Measurements from ENCODE around the gene KLHL30.

The KLHL30 gene

DNA sequence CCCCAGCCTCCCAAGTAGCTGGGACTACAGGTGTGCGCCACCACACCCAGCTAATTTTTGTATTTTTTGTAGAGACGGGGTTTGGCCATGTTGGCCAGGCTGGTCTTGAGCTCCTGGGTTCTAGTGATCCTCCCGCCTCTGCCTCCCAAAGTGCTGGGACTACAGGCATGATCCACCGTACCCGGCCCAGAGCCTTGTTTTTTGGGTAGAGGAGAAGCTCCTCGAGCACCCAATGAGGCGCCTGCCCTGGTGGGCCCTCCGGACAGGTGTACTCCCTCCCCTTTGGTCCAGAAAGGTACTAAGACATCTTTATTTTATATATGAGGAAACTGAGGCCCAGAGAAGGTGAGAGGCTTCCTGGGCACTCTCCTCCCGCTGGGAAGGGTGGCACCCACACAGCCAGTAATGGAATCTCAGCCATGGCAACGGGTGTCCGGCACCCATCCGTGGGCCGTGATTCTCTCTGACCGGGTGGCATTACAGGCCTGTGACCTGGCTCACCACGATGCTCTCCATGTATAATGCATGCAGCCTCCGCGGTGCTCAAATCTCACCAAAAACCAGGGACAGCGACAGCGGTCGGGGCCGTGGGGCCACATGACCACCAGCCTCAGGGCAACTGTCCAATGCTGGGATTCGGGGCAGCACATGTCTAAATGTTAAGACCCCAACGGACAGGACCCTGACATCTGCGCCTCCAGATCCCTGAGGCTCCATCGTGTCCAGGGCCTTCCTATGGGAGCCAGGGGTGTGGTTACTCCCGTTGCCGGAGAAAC lies 16.8 kb upstream of the KLHL30 start:
- no peak for DNase-seq

- no peak for DNase-seq
These were observed 15.9 kb upstream of the KLHL30 start for GRCh38 chr2:238122287-238123217.

DNA sequence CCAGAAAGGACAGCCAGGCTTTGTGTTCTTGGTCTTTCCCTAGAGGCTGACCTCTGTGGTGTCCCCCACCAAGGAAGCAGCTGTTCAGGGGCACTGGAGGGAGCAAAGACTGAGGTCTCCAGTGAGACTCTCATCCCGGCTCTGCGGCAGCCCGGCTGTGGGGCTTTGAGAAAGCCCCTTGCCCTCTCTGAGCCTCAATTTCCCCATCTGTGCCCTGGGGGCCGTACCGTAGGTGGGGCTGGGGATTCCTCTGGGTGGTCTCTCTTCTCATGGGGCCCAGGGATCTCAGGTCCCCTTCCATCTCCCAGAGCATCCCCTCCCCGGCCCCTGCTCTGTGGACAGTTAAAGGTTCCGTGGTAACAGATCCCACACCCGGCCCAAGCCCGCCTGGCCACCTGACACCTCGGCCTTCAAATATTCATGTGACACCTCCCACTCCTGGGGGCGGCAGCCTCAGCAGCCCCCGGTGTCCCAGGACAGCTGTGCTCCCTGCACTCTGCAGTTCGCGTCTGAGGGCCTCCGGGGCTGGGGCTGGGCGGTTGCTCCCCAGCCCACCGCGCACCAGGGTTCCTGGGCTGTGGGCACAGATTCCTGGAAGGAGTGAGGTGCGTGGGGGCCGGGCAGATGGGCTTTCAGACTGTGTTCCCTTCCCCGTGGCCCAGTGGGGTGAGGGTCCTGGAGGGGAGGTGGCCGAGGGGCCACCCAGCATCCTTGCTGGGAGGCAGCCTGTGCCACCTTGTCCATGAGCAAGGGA lies 15.1 kb upstream of the KLHL30 start:
- DNase-seq: no peak

GRCh38 chr2:238123991-238124470 lies 14.4 kb upstream of the KLHL30 start:
- DNase-seq: no peak

DNA sequence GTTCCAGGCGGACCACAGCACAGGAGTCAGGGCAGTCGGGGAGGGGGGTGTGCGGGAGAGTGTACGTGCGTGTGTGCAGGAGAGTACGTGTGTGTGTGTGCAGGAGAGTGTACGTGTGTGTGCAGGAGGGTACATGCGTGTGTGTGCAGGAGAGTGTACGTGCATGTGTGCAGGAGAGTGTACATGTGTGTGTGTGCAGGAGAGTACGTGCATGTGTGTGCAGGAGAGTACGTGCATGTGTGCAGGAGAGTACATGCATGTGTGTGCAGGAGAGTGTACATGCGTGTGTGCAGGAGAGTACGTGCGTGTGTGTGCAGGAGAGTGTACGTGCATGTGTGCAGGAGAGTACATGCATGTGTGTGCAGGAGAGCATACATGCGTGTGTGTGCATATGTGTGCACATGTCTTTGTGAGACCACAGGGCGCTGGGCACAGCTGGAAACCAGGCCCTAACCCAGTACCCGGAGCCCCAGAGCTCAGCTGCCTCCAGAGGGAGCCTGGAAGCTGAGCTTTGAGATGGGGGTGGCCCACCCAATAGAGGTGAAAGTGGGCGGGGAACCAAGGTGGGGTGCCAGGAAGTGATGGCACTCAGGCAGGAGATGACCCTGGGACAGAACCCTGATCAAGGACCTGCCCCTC lies 13.9 kb upstream of the KLHL30 start:
- no peak for DNase-seq

- DNase-seq: no peak
These were observed 13.2 kb upstream of the KLHL30 start for GRCh38 chr2:238125127-238125885.

DNA sequence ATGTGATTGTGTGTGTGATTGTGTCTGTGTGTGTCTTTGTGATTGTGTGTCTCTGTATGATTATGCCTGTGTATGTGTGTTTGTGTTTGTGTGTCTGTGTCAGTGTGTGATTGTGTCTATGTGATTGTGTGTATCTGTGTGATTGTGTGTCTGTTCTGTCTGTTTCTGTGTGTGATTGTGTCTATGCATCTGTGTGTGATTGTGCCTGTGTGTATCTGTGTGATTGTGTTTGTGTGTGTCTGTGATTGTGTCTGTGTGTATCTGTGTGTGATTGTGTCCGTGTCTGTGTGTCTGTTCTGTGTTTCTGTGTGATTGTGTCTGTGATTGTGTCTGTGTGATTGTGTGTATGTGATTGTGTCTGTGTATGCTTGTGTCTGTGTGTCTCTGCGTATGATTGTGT lies 12.1 kb upstream of the KLHL30 start:
- DNase-seq: no peak

DNA sequence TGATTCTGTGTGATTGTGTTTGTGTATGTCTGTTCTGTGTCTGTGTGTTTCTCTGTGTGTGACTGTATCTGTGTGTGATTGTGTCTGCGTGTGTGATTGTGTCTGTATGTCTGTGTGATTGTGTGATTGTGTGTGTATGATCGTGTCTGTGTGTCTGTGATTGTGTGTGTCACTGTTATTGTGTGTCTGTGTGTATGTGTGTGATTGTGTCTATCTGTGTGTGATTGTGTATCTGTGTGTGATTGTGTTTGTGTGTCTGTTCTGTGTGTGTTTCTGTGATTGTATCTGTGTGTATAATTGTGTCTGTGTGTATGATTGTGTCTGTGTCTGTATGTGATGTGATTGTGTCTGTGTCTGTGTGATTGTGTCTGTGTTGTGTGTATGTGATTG lies 11.7 kb upstream of the KLHL30 start:
- no peak for DNase-seq

DNA sequence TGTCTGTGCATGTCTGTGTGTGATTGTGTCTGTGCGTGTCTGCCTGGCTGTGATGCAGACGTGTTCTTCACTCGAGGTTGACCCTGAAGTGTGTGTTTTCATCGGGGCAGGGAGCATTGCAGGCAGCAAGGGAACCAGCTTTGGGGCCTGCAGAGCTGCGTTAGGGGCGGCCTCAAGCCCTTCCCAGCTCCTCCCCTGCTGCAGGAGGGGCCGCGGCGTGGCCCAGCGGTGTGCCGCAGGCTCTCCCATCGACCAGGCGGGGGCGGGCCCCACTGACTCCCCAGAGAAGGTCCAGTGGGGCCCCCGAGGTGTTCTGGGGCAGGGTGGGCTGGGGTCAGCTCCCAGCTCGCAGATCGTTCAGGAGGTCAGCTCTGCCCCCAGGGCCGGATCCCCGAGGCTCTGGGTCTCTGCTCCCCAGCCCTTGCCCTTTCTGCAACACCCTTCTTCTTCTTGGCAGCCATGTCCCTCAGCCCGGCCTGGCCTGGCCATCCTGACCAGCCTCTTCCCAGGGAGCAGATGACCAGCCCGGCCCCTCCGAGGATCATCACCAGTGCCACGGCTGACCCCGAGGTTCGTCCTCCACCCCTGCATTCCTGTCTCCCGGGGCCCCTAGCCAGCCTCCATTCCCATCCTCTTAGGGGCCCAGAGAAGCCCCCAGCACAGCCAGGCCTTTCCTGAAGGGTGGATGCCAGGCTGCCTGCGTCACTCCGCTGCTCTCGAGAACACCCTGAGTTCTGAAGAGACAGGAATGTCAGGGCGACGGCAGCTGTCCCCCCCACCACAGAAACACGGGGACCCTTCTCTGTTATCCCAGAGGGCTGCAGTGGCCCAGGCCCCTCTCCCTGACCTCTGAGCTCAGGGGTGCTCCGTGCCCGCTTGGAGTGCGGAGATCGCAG lies 11.1 kb upstream of the KLHL30 start:
- DNase-seq: no peak

DNA sequence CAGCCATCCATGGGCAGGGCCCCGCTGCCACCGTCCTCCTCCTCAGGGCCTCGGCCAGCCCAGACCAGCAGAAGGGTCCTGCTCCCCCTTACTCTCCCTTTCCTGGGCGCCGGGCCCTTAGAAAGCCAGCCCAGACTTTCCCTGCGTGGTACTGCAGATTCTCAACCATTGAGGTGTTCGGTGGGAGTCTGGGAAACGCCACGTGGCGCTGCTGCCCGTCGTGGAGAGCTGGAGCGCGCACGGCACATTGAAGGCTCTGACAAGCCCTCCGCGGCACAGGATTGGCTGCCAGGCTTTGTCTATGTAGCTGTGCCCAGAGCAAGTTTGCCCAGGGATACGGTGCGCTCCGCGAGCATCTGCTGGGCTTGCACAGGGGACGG lies 10.4 kb upstream of the KLHL30 start:
- DNase-seq: no peak

DNA sequence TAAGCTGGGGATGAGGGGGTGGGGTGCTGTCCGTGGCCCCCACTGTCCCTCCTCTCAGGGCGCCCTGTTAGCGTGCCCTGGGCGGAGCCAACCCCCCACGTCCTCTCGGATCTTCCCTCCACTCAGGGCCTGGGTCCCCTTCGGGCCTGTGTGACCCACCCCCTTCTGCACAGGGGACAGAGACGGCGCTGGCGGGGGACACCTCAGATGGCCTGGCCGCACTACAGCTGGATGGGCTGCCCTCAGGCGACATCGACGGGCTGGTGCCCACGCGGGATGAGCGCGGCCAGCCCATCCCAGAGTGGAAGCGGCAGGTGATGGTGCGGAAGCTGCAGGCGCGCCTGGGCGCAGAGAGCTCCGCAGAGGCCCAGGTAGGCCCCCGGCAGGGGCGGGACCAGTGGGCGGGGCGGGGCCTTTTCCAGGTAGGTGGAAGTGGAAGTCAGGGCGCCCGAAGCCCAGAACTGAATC lies 9.9 kb upstream of the KLHL30 start:
- no peak for DNase-seq

- no peak for DNase-seq
These were observed 9.1 kb upstream of the KLHL30 start for GRCh38 chr2:238129166-238130010.

GRCh38 chr2:238130111-238130695 lies 8.3 kb upstream of the KLHL30 start:
- no peak for DNase-seq

GRCh38 chr2:238130696-238131628 lies 7.5 kb upstream of the KLHL30 start:
- no peak for DNase-seq

GRCh38 chr2:238131761-238132462 lies 6.6 kb upstream of the KLHL30 start:
- DNase-seq: no peak

- DNase-seq: no peak
These were observed 5.7 kb upstream of the KLHL30 start for GRCh38 chr2:238132463-238133450.
